Smooth muscle cell (in vitro differentiated cells): ENCODE data around the gene TAS2R20. TPM values are rescaled to one million over a fixed set of nuclear protein-coding genes. Genes with fewer than 3 reads are reported as not detected.

Experiments
- DNase-seq: peaks from one replicate; lab custom pipeline; 2025; ENCODE audit not compliant: unreplicated experiment; lab: John Stamatoyannopoulos, UW
- H2AFZ ChIP-seq: fragments of 200-600 bp; sonication (generic); 2 replicates; pipeline ENCODE4 v1.6.0; 2016; ENCODE audit warnings: antibody characterized with exemption, low read depth, mild to moderate bottlenecking
- H3F3A ChIP-seq: fragments of 200-600 bp; sonication (generic); 2 replicates; pipeline ENCODE4 v1.6.0; 2017; ENCODE audit warnings: antibody characterized with exemption, low read depth
- H3K27ac ChIP-seq: fragments of 200-600 bp; sonication (generic); 2 replicates; pipeline ENCODE4 v1.5.1; 2016; ENCODE audit warnings: low read depth, mild to moderate bottlenecking
- H3K27me3 ChIP-seq: fragments of 200-600 bp; sonication (generic); 2 replicates; pipeline ENCODE4 v1.6.1; 2016; ENCODE audit warnings: low read depth, mild to moderate bottlenecking
- H3K36me3 ChIP-seq: fragments of 200-600 bp; sonication (generic); 2 replicates; pipeline ENCODE4 v1.5.1; 2016; ENCODE audit warnings: low read depth
- H3K4me1 ChIP-seq: fragments of 200-600 bp; sonication (generic); 2 replicates; pipeline ENCODE4 v1.5.1; 2016; ENCODE audit warnings: low read depth
- H3K4me2 ChIP-seq: fragments of 200-600 bp; sonication (generic); 2 replicates; pipeline ENCODE4 v1.6.0; 2016; ENCODE audit warnings: mild to moderate bottlenecking
- H3K4me3 ChIP-seq: fragments of 200-600 bp; sonication (generic); 2 replicates; pipeline ENCODE4 v1.5.1; 2016; ENCODE audit warnings: mild to moderate bottlenecking
- H3K79me2 ChIP-seq: fragments of 200-600 bp; sonication (generic); 2 replicates; pipeline ENCODE4 v1.6.0; 2016; ENCODE audit warnings: low read depth, mild to moderate bottlenecking
- H3K9ac ChIP-seq: fragments of 200-600 bp; sonication (generic); 2 replicates; pipeline ENCODE4 v1.6.0; 2016; ENCODE audit warnings: low read depth
- H3K9me3 ChIP-seq: fragments of 200-600 bp; sonication (generic); replicated peaks from 2 replicates; pipeline ENCODE4 v1.5.1; 2016; ENCODE audit warnings: low read depth
- H4K20me1 ChIP-seq: fragments of 200-600 bp; sonication (generic); 2 replicates; pipeline ENCODE4 v1.6.0; 2016; ENCODE audit warnings: low read depth
- WGBS: methylation state at CpG from one replicate; pipeline ENCODE4 v1.1.7; 2016; ENCODE audit warnings: low lambda C conversion rate; 5-methylcytosine and 5-hydroxymethylcytosine counted together
- polyA plus RNA-seq: library from polyadenylated mRNA; unstranded; fragments of >200 nt; fragmentation: Nextera tagmentation; extraction: Ambion mirVana; gene quantifications from 2 replicates; pipeline ENCODE4 v1.2.1, GENCODE V29; 2016
- total RNA-seq: library from RNA; depleted of rRNA; stranded (reverse); fragments of >200 nt; gene quantifications from 2 replicates; pipeline ENCODE4 v1.2.3, GENCODE V29; 2014
- TF ChIP-seq, protein P1 (sequence below): fragments of 200-600 bp; sonication (generic); IDR thresholded peaks from 2 replicates; pipeline ENCODE4 v1.5.1; 2017; ENCODE audit warnings: borderline replicate concordance, mild to moderate bottlenecking, antibody characterized with exemption; ENCODE audit not compliant: insufficient read depth, poor library complexity, severe bottlenecking

Gene TAS2R20
- total and polyA plus RNA-seq, 2 experiments from 2014 or later = 1.4 TPM; not detected in 1

DNA sequence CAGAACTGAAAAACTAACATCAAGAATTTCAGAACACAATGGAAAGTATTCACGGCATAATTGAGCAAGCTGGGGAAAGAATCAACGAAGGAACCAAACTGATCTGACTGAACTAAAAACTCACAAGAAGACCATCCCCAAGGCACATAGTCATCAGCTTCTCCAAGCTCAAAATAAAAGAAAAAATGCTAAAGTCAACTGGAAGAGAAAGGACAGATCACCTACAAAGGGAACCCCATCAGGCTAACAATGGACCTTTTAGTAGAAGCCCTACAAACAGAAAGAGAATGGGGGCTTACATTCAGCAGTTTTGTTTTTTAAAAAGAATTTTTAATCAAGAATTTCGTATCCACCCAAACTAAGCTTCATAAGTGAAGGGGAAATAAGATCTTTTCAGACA lies 23.1 kb downstream of the TAS2R20 start:
- DNase-seq = no peak
- Histone ChIP-seq H3K27ac (no peak overlapping the region), H3F3A (no peaks in the 10 kb centered on the region), H3K27me3 (no peaks in the 10 kb centered on the region), H4K20me1 (peaks cover 55% of the 10 kb centered on the region), H3K4me1 (peaks cover 9% of the 10 kb centered on the region), H2AFZ (no peak overlapping the region), H3K79me2 (peaks cover 13% of the 10 kb centered on the region), H3K9ac (no peak overlapping the region), H3K4me3 (no peak overlapping the region), H3K9me3 (no peaks in the 10 kb centered on the region), H3K36me3 (no peaks in the 10 kb centered on the region), H3K4me2 (no peak overlapping the region)
- WGBS = 77% methylated on average over 3 of the region's 3 CpGs
- TF ChIP-seq, protein P1, sequence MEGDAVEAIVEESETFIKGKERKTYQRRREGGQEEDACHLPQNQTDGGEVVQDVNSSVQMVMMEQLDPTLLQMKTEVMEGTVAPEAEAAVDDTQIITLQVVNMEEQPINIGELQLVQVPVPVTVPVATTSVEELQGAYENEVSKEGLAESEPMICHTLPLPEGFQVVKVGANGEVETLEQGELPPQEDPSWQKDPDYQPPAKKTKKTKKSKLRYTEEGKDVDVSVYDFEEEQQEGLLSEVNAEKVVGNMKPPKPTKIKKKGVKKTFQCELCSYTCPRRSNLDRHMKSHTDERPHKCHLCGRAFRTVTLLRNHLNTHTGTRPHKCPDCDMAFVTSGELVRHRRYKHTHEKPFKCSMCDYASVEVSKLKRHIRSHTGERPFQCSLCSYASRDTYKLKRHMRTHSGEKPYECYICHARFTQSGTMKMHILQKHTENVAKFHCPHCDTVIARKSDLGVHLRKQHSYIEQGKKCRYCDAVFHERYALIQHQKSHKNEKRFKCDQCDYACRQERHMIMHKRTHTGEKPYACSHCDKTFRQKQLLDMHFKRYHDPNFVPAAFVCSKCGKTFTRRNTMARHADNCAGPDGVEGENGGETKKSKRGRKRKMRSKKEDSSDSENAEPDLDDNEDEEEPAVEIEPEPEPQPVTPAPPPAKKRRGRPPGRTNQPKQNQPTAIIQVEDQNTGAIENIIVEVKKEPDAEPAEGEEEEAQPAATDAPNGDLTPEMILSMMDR = no peak

DNA sequence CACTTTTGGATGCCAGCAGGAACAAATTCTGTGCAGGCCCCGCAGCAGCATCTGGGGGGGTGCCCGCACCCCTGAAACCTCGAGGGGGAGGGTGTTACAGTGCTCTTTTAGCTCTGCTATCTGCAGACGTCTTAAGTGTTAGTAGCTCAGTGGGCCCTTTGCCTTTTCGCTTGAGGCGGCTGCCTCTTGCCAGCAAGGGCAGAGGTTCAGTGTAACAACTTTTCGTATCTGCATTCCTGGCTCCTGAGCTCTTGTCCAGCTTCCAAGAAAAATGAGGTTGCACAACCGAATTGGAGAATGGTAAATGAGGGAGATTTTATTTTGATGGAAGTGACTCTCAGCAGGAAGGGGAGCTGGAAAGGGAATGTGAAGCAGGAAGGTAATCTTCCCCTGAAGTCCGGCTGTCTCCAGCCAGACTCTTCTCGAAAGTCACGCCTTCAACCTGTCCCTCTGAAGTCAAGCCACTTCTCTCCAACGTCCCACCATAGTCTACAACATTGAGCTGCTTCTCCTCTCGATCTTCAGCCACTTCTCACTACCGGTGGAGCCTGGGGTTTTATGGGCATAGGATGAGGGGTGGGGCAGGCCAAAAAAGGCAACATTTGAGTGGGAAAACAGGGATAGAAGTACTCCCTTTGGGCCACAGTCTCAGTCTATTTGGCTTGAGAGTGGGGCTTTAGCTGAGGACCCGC lies 29.2 kb downstream of the TAS2R20 start:
- H3K4me1 ChIP-seq = no peaks in the 10 kb centered on the region
- peaks cover 11% of the 10 kb centered on the region for H4K20me1 ChIP-seq
- no peaks in the 10 kb centered on the region for H3F3A ChIP-seq
- no peak overlapping the region for H3K27ac ChIP-seq
- no peak overlapping the region for H3K4me2 ChIP-seq
- H3K27me3 ChIP-seq = no peaks in the 10 kb centered on the region
- no peaks in the 10 kb centered on the region for H3K9me3 ChIP-seq
- no peak for DNase-seq
- TF ChIP-seq, protein P1 = no peak
- H3K9ac ChIP-seq = no peak overlapping the region
- WGBS = 94% methylated on average over 15 of the region's 15 CpGs
- no peak overlapping the region for H3K4me3 ChIP-seq
- H3K36me3 ChIP-seq = no peaks in the 10 kb centered on the region
- H2AFZ ChIP-seq = no peak overlapping the region
- H3K79me2 ChIP-seq = no peaks in the 10 kb centered on the region

DNA sequence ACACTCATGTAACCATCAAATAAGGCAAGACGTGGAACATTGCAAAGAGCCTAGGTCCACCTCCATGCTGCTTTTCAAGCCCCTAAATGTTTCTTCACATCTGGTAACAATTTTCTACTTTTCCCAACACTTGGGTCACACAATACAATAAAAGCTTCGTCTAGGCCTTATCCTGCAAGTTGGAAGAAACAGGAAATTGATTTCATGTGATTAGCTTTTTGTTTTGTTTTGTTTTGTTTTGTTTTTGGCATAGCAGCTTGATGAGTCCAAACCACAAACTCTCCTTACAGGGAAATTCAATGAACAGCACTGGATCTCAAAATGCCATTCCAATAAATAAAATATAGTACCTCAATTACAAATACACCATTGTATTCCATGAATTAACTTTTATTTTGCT lies 30.7 kb downstream of the TAS2R20 start:
- Histone ChIP-seq H3K4me3 (no peak overlapping the region), H3K79me2 (no peaks in the 10 kb centered on the region), H3K27me3 (no peaks in the 10 kb centered on the region), H3K4me2 (no peak overlapping the region), H3K9me3 (no peaks in the 10 kb centered on the region), H2AFZ (no peak overlapping the region), H3K4me1 (no peaks in the 10 kb centered on the region), H3K27ac (no peak overlapping the region), H3K9ac (no peak overlapping the region), H4K20me1 (peaks cover 4% of the 10 kb centered on the region), H3F3A (no peaks in the 10 kb centered on the region), H3K36me3 (no peaks in the 10 kb centered on the region)
- TF ChIP-seq, protein P1 = no peak
- DNase-seq = no peak
- 65% methylated on average over 2 of the region's 2 CpGs for WGBS

DNA sequence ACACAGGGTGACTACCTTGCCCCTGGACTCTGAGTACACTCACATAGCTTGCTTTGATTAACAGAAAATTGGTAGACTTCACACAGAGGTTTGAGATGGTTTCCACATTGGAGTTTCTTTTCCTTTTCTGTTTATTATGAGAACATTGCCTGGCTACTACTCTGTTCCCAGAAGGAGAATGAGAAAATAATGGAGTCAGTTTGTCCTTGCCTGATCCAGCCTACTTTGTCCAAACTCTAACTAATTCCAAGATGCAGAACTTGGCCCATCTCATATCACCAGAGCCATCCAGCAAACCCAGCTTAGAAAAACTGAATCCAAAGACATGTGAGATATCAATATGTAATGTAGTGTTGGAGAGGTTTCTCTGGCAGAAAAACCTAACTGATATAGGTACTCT lies 31.8 kb downstream of the TAS2R20 start:
- Histone ChIP-seq H2AFZ (no peak overlapping the region), H3K9me3 (no peaks in the 10 kb centered on the region), H3K36me3 (no peaks in the 10 kb centered on the region), H3K27ac (no peak overlapping the region), H3K4me2 (no peak overlapping the region), H3K79me2 (no peaks in the 10 kb centered on the region), H3K4me1 (no peaks in the 10 kb centered on the region), H3F3A (no peaks in the 10 kb centered on the region), H3K27me3 (no peaks in the 10 kb centered on the region), H3K4me3 (no peak overlapping the region), H3K9ac (no peak overlapping the region), H4K20me1 (no peaks in the 10 kb centered on the region)
- TF ChIP-seq, protein P1 = no peak
- DNase-seq = no peak
